Smooth muscle cell of the brain vasculature (primary cell): ENCODE results near the gene KCNT2.

Experiments
- DNase-seq: peaks from one replicate; pipeline ENCODE4 v3.0.0-alpha.2; 2012; ENCODE audit warnings: low read depth, low spot score

The KCNT2 gene

GRCh38 chr1:196401452-196401833 is 206.8 kb downstream of the KCNT2 start:
- no peak for DNase-seq

DNA sequence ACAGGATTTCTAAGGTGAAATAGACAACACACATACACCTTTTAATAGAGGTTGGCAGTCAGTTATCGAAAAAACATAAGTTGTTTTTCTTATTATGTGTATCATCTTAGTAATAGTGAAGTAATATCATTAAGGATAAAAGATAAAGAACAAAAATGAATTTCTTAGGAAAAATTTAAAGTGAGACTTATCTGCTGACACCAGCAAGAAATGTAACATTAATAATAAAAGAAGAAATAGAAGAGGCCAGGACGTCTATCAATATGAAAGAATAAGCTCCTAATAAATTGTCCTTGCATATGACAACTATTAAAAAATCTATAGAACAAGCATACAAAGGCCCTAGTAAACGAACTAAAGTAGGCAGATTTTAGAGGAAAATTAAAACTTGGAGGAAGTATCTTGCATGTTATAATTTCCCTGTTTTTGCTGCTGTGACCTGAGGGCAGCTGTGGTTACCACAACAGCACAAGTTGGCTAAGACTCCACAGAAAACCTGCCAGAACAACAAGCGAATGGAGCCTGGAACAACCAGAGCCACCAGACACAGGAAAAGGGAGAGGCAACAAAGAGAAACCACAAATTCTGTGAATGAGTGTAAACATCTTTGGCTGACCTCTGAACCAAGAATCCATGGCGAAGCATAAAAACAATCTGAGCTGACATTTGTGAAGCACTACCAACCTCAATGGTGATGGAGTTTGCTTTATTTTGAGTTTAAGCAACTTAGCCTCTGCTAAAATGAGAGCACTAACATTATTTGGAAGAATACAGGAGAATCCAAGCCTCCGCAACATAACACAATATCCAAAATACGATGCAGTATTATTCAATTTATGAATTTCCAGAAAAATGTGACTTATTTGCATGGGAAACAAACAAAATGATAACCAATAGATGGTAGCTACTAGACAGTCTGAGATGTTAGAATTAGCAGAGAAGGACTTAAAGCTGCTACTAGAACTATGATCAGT is 207.5 kb downstream of the KCNT2 start:
- DNase-seq, result peak; percentile 85

DNA sequence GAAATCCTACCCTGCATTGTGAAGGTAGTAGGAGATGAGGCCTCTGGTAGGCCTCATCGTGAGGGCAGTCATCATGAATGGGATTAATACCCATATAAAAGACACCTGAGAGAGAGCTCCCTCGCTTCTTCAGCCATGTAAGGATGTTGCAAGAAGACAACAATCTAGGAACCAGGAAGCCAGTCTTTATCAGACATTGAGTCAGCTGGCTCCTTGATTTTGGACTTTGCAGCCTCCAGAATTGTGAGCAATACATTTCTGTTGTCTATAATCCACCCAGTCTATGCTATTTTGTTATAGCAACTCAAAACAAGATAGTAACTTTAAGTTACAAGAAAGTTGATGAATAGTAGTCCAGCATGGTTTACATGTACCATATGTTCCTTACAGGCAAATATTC is 208.5 kb downstream of the KCNT2 start:
- DNase-seq, result no peak

GRCh38 chr1:196393742-196394141 is 214.5 kb downstream of the KCNT2 start:
- no peak for DNase-seq

DNA sequence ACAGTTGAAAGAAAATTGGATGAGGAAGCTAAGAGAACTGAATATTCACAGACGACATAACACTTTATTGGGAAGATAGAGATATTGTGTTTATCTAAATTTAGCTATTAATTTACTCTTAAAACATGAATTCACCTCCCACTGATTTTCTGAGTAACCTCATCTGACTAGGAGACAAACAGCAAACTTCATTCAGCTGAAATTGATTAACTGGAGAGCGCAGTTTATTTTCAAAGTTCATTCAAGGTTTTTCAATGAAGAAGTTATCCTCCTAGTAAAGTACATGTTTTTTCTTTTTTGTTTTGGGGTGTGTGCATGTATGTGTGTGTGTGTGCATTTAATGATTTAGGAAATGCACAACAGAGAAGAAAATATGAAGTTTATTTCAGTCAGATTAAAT is 215.0 kb downstream of the KCNT2 start:
- DNase-seq, result no peak

GRCh38 chr1:196387766-196388165 is 220.5 kb downstream of the KCNT2 start:
- no peak for DNase-seq

DNA sequence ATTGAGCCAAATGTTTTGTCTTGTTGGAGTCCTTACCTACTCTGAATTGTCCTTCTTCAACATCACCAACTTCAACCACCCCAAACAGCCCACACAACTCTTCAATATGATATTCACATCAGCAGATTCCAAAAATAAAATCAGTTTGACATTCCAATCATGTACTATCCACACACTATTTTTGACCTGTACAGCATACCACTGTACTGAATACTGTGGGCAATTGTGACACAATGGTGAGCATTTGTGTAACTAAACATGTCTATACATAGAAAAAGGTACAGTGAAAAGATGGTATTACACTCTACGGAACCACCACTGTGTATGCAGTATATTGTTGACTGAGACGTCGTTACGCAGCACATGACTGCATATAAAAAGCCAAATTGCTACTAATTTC is 223.1 kb downstream of the KCNT2 start:
- DNase-seq, result no peak

DNA sequence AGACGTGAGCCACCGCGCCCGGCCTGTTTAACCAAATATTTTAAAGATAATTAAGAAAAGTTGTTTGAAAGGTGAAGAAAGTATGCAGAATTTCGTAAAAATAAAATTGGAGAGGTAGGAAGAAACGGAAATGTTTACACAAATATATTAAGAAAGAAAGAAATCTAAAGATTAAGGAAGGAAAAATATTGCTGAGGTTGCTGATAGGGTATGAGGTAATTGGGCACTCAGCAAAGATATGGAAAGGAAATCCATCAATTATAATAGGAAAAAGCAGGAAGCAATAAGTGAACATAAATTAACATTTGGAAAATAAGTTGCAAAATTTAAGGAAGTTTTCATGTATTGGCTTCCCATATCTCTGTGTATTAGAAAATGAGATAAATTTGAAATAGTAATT is 225.9 kb downstream of the KCNT2 start:
- no peak for DNase-seq

DNA sequence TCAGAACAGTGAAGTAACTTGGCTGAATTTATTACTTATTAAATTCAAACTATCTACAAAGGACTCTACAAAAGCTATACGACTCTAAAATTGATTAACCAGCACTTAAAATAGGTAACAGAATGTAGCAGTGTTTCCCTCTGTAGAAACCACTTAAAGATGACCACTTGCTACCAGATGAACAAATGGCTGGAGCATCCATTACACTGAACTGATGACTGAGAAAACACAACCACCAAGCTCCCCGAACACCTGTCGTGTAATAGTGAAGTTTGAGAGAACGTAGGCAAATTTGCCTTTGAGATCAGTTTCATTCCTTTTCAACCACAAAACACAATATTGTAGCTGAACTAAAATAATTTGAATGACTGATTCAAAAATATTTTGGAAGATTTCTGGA is 226.7 kb downstream of the KCNT2 start:
- no peak for DNase-seq

DNA sequence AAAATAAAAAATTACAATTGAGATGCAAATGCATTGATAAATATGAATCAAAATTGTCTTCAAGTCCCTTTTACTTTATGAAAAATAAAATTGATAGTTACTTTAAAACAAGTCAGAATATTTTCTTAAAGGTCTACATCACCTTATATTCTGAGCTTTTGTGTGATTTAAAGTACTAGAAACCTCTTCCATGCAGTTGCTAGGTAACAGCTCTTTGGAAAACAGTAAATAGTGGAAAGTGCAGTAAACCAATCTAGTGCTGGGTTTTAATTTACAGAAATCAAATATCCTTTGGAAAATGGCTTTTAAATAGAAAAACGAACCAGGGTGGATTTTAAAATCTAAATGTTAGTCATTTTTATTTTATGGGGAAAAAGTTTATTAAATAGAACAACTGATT is 227.9 kb downstream of the KCNT2 start:
- no peak for DNase-seq

- no peak for DNase-seq
Measured at GRCh38 chr1:196377811-196378210, 230.4 kb downstream of the KCNT2 start.

DNA sequence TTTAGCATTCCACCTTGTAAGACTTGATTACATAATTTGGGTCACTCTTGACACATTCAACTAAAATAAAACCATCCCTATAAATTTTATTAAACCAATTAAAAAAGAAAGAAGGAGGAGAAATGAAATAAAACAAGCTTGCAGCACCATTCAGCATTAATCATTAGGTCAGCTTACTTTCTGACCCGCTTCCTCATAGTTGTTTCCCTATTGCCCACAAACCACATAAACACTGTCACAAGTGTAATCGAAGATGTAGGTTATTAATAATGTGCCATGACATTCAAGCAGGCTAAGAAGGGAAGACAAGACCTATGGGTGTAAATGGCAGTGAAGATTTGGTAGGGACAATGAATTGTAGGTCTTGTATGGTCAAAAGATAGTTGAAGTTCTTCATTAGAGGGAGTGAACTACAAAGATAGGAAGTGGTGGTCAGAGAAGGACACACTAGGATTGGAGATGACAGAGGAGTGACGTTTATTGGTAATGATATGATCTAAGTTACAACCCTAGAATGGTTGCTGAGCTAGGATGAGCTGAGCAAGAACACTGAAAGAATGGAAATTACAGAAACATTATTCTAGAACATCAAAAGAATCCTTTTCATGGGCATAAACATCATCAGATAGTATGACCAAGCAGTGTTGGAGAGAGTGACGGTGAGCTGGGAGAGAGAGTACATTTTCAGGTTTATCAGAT is 231.5 kb downstream of the KCNT2 start:
- DNase-seq, result no peak

GRCh38 chr1:196373798-196374197 is 234.4 kb downstream of the KCNT2 start:
- no peak for DNase-seq

DNA sequence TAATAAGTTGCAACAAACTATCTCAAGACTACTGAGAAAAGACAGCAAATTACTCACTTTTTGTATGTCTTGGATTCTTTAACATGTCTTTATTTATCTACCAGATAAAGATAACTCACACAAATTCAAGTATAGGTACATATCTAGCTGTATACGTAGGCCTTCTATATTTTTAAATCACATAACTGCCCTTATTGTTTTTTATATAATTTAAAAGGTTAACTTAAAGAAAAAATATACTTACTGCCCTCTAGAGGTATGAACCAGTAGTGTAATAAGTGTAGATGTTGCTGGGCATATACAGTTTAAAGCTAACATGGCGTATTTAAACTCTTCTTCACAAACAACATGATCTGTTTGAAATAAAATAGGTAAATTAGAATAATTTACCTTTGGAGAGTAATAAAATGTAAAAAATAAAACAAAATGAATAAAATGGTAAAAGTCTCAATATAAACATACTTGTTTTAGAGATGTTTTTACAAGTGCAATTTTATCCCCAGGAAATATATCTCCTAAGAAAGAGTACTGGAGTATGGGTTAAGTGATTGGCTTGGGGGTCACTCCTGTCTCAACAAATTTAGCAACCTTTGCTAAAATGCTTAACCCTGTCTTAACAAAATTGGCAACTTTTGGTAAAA is 235.2 kb downstream of the KCNT2 start:
- no peak for DNase-seq

- DNase-seq, result no peak
Measured at GRCh38 chr1:196367838-196368237, 240.4 kb downstream of the KCNT2 start.

DNA sequence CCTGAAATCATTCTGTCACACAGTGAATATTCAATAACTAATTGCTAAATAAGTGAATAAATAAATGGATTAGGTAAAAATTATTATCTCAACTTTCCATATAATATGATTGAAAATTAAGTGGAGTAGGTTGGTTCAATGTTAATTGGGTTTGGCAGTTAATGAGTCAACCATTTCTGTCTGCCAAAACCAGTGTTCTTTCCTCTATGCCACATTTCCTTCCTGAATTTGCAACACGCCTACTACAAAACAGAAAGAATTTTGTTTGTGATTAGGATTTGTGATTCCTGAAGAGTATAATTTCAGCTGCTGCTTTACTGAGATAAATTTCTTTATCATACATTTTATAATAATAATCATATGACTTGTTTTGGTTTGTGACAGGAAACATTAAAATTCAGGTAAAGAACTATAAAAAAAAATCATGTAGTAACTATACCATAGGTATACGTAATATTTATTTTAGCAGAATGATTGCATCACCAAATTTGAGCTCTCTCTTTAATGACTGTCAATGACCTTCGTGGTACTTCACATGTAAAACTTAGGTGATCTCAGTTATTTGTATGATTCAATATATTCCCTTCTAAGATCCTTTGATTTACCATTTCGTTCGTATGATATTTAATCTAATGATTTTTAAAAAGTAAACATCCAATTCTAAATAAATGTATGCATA is 241.3 kb downstream of the KCNT2 start:
- no peak for DNase-seq

- no peak for DNase-seq
Measured at GRCh38 chr1:196361112-196361714, 247.0 kb downstream of the KCNT2 start.

- no peak for DNase-seq
Measured at GRCh38 chr1:196357913-196358312, 250.3 kb downstream of the KCNT2 start.

DNA sequence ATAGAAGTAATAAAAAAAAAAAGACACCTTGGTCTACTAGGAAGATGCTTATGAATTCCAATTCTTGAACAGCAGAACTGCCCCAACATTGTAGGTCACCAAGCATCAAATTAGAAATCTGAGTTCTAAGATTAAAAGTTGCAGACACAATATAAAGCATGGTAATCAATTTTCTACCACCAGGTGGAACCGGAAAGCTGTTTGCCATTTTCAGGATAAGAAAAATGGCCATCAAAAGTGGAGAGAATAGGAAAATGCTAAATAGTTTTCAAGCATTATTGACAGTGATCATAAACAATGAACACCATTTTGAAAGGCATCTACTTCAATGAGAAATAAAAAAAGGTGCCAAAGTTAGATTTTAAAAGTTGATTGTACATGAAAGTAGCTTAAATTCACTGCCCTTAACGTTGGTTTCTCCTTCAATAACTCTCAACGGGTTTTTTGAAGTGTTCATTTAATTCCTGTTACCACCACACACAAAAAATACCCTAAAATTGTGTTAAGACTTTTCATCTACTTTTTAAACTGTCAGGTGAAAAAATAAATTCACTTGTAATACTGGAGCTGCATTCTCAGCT is 252.9 kb downstream of the KCNT2 start:
- DNase-seq, result peak; percentile 33

- DNase-seq, result no peak
Measured at GRCh38 chr1:196344453-196344852, 263.8 kb downstream of the KCNT2 start.

GRCh38 chr1:196324345-196324744 is 283.9 kb downstream of the KCNT2 start:
- no peak for DNase-seq
